HepG2 (cell line): Measurements from ENCODE around the gene IBSP. TPM values are rescaled to one million over a fixed set of nuclear protein-coding genes. Genes with fewer than 3 reads are reported as not detected.
A peak's percentile ranks its signal among the peaks of the same experiment; 100 is the strongest.

Source experiments
- ATAC-seq: fragments of 200-7000 bp; cut with Tn5 transposase; 3 replicates; pipeline ENCODE4 v1.9.1; 2020; ENCODE audit warnings: mild to moderate bottlenecking, moderate library complexity
- BruUV-seq: library from RNA; stranded (reverse); fragments of 400-500 nt; replicated peaks from 2 replicates; lab custom pipeline; 2021; lab: Mats Ljungman, UMichigan
- CTCF ChIA-PET: fragments of 300-600 bp; formaldehyde crosslinking; extraction: SDS; loops from one replicate; lab custom pipeline; 2021; ENCODE audit warnings: low total read pairs, inconsistent platforms, low intra/inter-chr PET ratio; lab: Yijun Ruan, JAX
- POLR2A ChIA-PET: fragments of 350-600 bp; sonication (Branson Sonifier 250); formaldehyde crosslinking; loops from one replicate; lab custom pipeline; 2020; ENCODE audit warnings: antibody characterized with exemption, inconsistent platforms; lab: Yijun Ruan, JAX
- DNase-seq: peaks from one replicate; pipeline ENCODE4 v3.0.0-alpha.2; 2015; ENCODE audit warnings: low spot score
- FAIRE-seq: peaks from 3 replicates; lab custom pipeline; 2011; peaks lifted over from hg19 to GRCh38; lab: Jason Lieb, UNC
- H2AFZ ChIP-seq: one replicate; pipeline ENCODE4 v1.6.1; 2011; ENCODE audit warnings: low read length, inconsistent platforms
- H3K27ac ChIP-seq: fragments of 300-600 bp; 3 replicates; pipeline ENCODE4 v1.8.0; 2011; ENCODE audit warnings: mixed run types, mild to moderate bottlenecking, mixed read lengths, low read length, inconsistent platforms; ENCODE audit not compliant: insufficient read depth; ENCODE audit errors: extremely low read length
- H3K27me3 ChIP-seq, 2 experiments: fragments of 200-600 bp in 1 of 2; 2 replicates in 1 of 2; 3 replicates in 1 of 2; pipeline versions ENCODE4 v1.6.0 to v1.8.0; 2011; ENCODE audit warnings: low read length in 2 of 2, mild to moderate bottlenecking in 2 of 2, moderate library complexity in 2 of 2, inconsistent platforms in 1 of 2; ENCODE audit not compliant: insufficient read depth in 2 of 2, control insufficient read depth in 1 of 2
- H3K36me3 ChIP-seq, 2 experiments: fragments of 200-600 bp in 1 of 2; replicated peaks in 1 of 2; 2 replicates in 1 of 2; 3 replicates in 1 of 2; pipeline versions ENCODE4 v1.5.1 to v1.8.0; 2011; ENCODE audit warnings: low read length in 2 of 2, inconsistent platforms in 1 of 2; ENCODE audit not compliant: insufficient read depth in 2 of 2, control insufficient read depth in 1 of 2
- H3K4me1 ChIP-seq: 2 replicates; pipeline ENCODE4 v1.5.1; 2012; ENCODE audit warnings: low read length, inconsistent platforms; ENCODE audit not compliant: insufficient read depth
- H3K4me2 ChIP-seq: 2 replicates; pipeline ENCODE4 v1.6.0; 2011; ENCODE audit warnings: low read depth, low read length, inconsistent platforms
- H3K4me3 ChIP-seq, 3 experiments: fragments of 200-600 bp in 1 of 3; sonication (generic), shearing (Covaris generic) in 1 of 3; replicated peaks in 1 of 3; 2 replicates each; pipeline ENCODE4 v1.5.1; 2011 to 2016; ENCODE audit warnings: low read length in 3 of 3, inconsistent platforms in 2 of 3, low read depth in 2 of 3, mild to moderate bottlenecking in 2 of 3, control low read depth in 1 of 3, mixed read lengths in 1 of 3; ENCODE audit not compliant: insufficient read depth in 1 of 3
- H3K79me2 ChIP-seq: one replicate; pipeline ENCODE4 v1.6.1; 2011; ENCODE audit warnings: low read length, inconsistent platforms; ENCODE audit not compliant: insufficient read depth
- H3K9ac ChIP-seq: 2 replicates; pipeline ENCODE4 v1.6.0; 2011; ENCODE audit warnings: mild to moderate bottlenecking, low read depth, low read length, inconsistent platforms; ENCODE audit not compliant: insufficient read depth
- H3K9me3 ChIP-seq: 2 replicates; pipeline ENCODE4 v1.5.1; 2012; ENCODE audit warnings: mild to moderate bottlenecking, low read length
- H4K20me1 ChIP-seq: 2 replicates; pipeline ENCODE4 v1.6.0; 2011; ENCODE audit warnings: inconsistent platforms, mild to moderate bottlenecking, low read length, moderate library complexity; ENCODE audit not compliant: insufficient read depth
- BRD4 ChIP-seq: sonication (generic); formaldehyde crosslinking; IDR thresholded peaks from 2 replicates; pipeline ENCODE4 v1.4.0; 2020; ENCODE audit warnings: missing genetic modification reagents
- CEBPB ChIP-seq: IDR thresholded peaks from 2 replicates; pipeline ENCODE4 v1.6.1; 2011; ENCODE audit warnings: low read depth, low read length, improper control_type of control experiment, borderline replicate concordance
- DR1 ChIP-seq: sonication (generic); formaldehyde crosslinking; IDR thresholded peaks from 2 replicates; pipeline ENCODE4 v1.8.0; 2021; ENCODE audit warnings: mild to moderate bottlenecking, missing genetic modification reagents, inconsistent platforms
- EZH2 ChIP-seq: conservative IDR thresholded peaks from 2 replicates; pipeline ENCODE4 v1.6.1; 2012; ENCODE audit warnings: mild to moderate bottlenecking, low read depth, low read length, moderate library complexity
- ZNF431 ChIP-seq: sonication (generic); formaldehyde crosslinking; IDR thresholded peaks from 2 replicates; pipeline ENCODE4 v1.9.0; 2022; ENCODE audit warnings: missing genetic modification reagents, low read depth, mild to moderate bottlenecking, borderline replicate concordance
- WGBS: methylation state at CpG from one replicate; pipeline ENCODE4 v1.1.6; 2017; ENCODE audit warnings: low lambda C conversion rate; 5-methylcytosine and 5-hydroxymethylcytosine counted together
- in situ Hi-C: cut with HindIII; loops from 2 replicates; pipeline ENCODE4 v1.10.0; 2017; ENCODE audit warnings: low pct_unique_long_range_greater_than_20kb; ENCODE audit not compliant: extremely low pct_ligation_motif_present
- intact Hi-C: fragments of 100-400 bp; cut with micrococcal nuclease; formaldehyde crosslinking; loops from one replicate; pipeline ENCODE4 v1.10.0; 2022; ENCODE audit not compliant: unreplicated experiment
- polyA plus RNA-seq, 8 experiments: library from polyadenylated mRNA; depleted of rRNA in 3 of 8; stranded (reverse) in 7 of 8; unstranded in 1 of 8; fragments of >200 nt; fragmentation: Illumina TruSeq in 4 of 8; extraction: Trizol in 4 of 8; gene quantifications; 2 replicates each; pipeline versions ENCODE4 v1.2.1 to v1.2.3, GENCODE V29; 2011 to 2016; ENCODE audit warnings: low read depth in 4 of 8, missing spikeins in 1 of 8, mixed read lengths in 1 of 8; ENCODE audit not compliant: insufficient read depth in 1 of 8
- total RNA-seq, 5 experiments: library from RNA; depleted of rRNA; stranded (reverse); fragments of >200 nt; fragmentation: Illumina TruSeq; extraction: Trizol; gene quantifications; 2 replicates each; pipeline ENCODE4 v1.2.3, GENCODE V29; 2016; ENCODE audit warnings: low read depth in 1 of 5
- TF ChIP-seq, protein P1 (sequence below): sonication (generic); formaldehyde crosslinking; IDR thresholded peaks from 2 replicates; pipeline ENCODE4 v1.9.0; 2021; ENCODE audit warnings: missing genetic modification reagents, mild to moderate bottlenecking, borderline replicate concordance
- TF ChIP-seq, protein P2 (sequence below): sonication (generic); formaldehyde crosslinking; IDR thresholded peaks from 2 replicates; pipeline ENCODE4 v1.4.0; 2020; ENCODE audit warnings: missing genetic modification reagents, borderline replicate concordance
- TF ChIP-seq, protein P3 (sequence below): sonication (generic); formaldehyde crosslinking; IDR thresholded peaks from 2 replicates; pipeline ENCODE4 v1.4.0; 2020; ENCODE audit warnings: missing genetic modification reagents

IBSP gene
- total and polyA plus RNA-seq, 2 of the 13 experiments (the other 11 are each of a cell fraction or from before 2014, with no cell fraction given), result not detected

DNA sequence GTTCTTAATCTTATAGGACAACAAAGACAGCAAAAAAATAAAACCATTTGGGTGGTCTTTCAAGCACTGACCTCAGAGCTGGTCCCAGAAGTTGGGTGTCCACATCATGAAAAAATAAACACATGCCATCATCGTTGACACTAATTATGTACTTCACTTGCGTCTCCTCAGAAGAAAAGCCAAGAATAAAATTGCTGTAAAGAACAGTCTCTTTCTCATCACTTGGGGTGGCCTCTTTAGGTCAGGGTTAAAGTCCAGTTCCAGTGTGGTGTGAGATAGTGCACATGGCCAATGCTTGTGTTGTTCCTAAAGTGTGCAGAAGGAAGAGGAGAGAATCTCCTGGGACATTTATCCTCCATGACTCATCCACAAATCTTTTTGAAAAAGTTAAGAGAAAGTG, 49.5 kb upstream of the IBSP start (continued):
- TF ChIP-seq, protein P1, sequence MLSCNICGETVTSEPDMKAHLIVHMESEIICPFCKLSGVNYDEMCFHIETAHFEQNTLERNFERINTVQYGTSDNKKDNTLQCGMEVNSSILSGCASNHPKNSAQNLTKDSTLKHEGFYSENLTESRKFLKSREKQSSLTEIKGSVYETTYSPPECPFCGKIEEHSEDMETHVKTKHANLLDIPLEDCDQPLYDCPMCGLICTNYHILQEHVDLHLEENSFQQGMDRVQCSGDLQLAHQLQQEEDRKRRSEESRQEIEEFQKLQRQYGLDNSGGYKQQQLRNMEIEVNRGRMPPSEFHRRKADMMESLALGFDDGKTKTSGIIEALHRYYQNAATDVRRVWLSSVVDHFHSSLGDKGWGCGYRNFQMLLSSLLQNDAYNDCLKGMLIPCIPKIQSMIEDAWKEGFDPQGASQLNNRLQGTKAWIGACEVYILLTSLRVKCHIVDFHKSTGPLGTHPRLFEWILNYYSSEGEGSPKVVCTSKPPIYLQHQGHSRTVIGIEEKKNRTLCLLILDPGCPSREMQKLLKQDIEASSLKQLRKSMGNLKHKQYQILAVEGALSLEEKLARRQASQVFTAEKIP (CRISPR knock-in tag), result no peak
- no peak for TF ChIP-seq BRD4 (CRISPR knock-in tag)

GRCh38 chr4:87758270-87758669, 41.1 kb upstream of the IBSP start:
- H3K9ac ChIP-seq, result no peak overlapping the region
- ATAC-seq, result no peak
- H3K9me3 ChIP-seq, result no peaks in the 10 kb centered on the region
- no TSS peak for BruUV-seq
- no peak for FAIRE-seq
- H2AFZ ChIP-seq, result no peak overlapping the region
- H3K4me3 ChIP-seq, result no peak overlapping the region
- H3K4me2 ChIP-seq, result no peak overlapping the region
- WGBS, result 0% methylated on average over 2 of the region's 2 CpGs
- TF ChIP-seq CEBPB, result peak; percentile 68
- TF ChIP-seq EZH2, result no peak
- no peak for TF ChIP-seq ZNF431
- TF ChIP-seq, protein P2, sequence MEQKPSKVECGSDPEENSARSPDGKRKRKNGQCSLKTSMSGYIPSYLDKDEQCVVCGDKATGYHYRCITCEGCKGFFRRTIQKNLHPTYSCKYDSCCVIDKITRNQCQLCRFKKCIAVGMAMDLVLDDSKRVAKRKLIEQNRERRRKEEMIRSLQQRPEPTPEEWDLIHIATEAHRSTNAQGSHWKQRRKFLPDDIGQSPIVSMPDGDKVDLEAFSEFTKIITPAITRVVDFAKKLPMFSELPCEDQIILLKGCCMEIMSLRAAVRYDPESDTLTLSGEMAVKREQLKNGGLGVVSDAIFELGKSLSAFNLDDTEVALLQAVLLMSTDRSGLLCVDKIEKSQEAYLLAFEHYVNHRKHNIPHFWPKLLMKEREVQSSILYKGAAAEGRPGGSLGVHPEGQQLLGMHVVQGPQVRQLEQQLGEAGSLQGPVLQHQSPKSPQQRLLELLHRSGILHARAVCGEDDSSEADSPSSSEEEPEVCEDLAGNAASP (CRISPR knock-in tag), result no peak
- no peak for TF ChIP-seq DR1 (CRISPR knock-in tag)
- TF ChIP-seq, protein P3, sequence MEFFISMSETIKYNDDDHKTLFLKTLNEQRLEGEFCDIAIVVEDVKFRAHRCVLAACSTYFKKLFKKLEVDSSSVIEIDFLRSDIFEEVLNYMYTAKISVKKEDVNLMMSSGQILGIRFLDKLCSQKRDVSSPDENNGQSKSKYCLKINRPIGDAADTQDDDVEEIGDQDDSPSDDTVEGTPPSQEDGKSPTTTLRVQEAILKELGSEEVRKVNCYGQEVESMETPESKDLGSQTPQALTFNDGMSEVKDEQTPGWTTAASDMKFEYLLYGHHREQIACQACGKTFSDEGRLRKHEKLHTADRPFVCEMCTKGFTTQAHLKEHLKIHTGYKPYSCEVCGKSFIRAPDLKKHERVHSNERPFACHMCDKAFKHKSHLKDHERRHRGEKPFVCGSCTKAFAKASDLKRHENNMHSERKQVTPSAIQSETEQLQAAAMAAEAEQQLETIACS, result no peak
- TF ChIP-seq, all 625 proteins: peak for 1
- in situ Hi-C loops (no loop called here), intact Hi-C loops (no loop called here)
- Histone ChIP-seq H3K27ac (no peak overlapping the region), H3K4me1 (no peaks in the 10 kb centered on the region), H3K27me3 (peaks cover 0 to 4% of the 10 kb centered on the region in 2 experiments; a peak in 2 of 5 replicates), H3K36me3 (no peaks in the 10 kb centered on the region), H4K20me1 (no peaks in the 10 kb centered on the region), H3K79me2 (no peaks in the 10 kb centered on the region)
- ChIA-PET CTCF (no interaction called here), POLR2A (no interaction called here)
- no peak for DNase-seq
